DMS 273 (cell line): Measurements from ENCODE around the gene SLC22A1.
A peak's percentile ranks its signal among the peaks of the same experiment; 100 is the strongest.
"Not testable (repeated sequence)": the region's sequence is repeated elsewhere in the genome, so short reads cannot be mapped to it uniquely, and the experiment has no call there.

ENCODE experiments used
- DNase-seq: peaks from one replicate; lab custom pipeline; 2025; ENCODE audit not compliant: unreplicated experiment; lab: John Stamatoyannopoulos, UW

The SLC22A1 gene

DNA sequence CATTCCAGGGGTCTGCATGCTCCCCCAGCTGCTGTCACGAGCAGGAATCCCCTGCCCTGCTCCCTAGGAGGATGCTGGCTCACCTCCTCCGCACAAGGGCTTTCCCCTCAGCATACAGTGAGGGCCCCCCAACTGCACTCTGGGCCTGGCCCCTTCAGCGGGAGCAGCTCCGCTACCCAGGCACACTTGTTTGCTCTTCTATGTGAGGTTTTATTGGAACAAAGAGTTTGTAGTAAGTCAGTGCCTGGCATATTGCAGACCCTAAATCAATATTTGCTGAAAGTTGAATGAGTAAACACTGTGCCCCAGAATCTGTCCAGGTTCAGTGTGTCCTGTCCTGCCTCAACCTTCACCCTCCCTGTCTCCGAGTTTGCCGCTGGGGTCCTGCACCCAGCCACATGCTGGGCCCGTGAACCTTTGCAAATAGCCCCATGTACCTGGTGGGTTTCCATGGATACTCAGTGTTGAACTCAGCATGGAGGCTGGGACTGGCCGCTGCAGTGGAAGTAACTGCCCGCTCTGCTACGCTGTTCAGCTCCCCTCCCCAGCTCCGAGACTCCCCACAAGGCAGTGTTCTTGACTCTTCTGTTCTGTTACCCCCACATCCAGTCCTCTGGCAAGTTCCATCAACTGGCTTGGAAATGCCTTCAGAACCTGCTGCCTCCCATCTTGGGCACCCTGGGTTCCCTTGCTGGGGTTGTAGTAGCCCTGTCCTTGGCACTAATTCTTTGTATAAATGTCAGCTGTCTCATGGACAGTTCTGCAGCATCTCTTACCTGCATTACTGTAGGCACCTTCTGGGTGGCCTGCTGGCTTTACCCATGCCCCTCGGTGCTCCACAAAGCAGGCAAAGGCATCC lies 15.7 kb downstream of the SLC22A1 start:
- no peak for DNase-seq

DNA sequence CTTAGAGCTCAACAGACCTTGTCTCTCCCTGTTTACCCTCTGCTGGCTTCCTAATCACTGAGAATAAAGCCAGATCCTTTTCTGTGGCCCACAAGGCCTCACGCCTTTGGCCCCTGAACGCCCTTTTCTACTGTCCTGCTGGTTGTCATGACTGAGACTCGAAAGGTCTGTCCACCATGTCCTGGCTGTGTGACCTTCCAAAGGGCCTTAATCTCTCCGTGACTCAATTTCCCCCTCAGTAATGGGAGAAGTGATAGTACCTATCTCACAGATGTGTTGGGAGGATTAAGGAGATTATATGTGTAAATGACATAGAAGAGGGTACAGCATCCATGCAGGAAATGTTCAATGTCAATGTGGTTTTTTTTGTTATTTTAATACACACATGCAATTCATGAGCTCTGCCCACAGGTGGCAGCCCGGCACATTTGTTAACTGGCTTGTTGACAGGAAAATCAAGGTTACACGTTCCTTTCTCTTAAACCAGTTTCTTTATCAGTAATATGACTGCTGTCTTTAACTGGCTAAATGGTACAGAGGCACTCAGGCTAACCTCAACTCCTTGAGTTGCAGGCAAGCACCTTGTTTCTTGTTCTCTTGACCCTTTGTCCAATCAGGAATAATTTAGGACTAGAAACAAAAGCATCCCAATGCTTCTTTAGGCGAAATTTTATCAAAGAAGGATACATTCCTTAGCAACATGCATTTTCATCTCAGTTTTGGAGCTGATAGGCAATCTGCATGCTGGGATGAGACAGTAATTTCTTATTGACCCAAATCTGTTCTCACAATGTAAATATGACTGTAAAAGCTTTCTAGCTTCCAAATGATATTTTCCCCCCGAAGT lies 16.6 kb downstream of the SLC22A1 start:
- peak; percentile 75 for DNase-seq

DNA sequence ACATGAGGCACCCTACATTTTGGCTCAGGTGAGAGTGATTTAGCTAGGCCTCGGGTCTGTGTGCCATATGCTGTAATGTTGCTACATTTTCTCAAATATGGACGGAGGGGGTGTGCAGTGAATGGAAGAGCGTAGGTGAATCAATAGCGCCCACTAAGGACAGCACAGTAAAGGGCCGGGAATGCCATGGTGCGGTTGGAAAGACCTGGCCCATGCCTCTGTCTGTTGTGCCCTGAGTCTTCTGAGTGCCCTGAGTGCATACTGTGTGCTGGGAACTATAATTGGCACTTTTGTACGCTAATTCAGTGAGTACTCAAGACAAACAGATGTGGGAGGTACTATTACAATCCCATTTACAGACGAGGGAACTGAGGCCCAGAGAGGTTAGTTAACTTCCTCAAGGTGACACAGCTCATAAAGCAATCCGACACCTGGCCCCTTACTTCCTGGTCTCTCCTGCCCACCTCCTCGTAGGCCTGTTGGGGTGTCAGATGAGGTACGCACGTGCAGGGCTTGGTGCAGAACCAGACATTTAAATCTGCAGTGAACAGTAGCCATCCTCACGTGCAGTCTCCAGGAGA lies 17.3 kb downstream of the SLC22A1 start:
- no peak for DNase-seq

DNA sequence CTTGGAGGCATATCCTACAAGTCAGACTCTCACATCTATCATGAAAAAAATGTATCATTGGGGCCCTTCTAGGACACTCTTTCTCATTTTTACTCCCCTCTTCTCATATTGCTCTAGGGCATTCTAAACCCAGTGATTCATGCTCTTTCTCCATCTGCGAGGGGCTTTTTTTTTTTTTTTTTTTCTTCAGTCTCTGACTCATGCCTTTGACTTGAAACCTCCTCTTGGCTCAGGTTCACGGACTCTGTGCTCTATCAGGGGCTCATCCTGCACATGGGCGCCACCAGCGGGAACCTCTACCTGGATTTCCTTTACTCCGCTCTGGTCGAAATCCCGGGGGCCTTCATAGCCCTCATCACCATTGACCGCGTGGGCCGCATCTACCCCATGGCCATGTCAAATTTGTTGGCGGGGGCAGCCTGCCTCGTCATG lies 17.8 kb downstream of the SLC22A1 start:
- DNase-seq, result no peak

DNA sequence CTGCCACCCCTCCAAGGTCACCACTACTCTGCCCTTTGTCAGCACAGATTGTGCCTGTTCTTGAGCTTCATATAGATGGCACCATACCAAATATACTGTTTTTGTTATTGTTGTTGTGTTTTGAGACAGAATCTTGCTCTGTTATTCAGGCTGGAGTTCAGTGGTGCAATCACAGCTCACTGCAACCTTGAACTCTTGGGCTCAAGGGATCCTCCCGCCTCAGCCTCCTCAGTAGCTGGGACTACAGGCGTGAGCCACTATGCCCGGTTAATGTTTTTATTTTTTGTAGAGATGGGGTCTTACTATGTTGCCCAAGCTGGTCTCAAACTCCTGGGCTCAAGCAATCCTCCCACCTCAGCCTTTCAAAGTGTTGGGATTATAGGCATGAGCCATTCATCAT lies 18.9 kb downstream of the SLC22A1 start:
- DNase-seq, result not testable (repeated sequence)

DNA sequence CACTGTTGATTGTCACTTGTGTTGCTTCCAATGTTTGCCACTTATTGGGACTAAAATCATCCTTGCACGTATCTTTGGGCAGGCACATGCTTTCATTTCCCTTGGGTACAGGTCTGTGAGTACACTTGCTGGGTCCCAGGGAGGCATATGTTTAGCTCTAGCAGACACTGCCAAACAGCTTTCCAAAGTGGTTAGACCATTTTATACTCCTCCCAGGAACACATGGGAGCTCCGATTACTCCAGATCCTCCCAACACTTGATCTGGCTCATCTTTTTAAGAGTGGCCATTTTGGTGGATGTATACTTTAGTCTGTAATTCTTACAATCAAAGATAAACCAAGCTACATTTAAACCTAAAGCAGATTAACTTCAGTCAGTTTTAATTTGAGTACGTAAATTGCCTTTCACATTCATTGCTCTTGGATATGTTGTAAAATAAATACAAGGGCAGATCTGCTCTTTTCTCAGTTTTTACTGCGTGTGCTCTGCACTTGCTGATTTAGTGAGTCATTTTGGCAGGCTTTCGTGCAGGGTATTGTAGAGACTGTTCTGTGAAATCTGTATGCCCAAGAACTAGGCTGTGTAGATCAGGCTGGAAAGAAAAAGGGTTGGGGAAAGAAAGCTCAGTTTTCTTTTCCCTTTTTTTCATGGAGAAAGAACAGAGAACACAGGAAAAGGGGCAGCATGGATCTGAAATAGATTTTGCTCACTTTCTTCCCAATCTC lies 19.5 kb downstream of the SLC22A1 start:
- DNase-seq, result peak; percentile 17

DNA sequence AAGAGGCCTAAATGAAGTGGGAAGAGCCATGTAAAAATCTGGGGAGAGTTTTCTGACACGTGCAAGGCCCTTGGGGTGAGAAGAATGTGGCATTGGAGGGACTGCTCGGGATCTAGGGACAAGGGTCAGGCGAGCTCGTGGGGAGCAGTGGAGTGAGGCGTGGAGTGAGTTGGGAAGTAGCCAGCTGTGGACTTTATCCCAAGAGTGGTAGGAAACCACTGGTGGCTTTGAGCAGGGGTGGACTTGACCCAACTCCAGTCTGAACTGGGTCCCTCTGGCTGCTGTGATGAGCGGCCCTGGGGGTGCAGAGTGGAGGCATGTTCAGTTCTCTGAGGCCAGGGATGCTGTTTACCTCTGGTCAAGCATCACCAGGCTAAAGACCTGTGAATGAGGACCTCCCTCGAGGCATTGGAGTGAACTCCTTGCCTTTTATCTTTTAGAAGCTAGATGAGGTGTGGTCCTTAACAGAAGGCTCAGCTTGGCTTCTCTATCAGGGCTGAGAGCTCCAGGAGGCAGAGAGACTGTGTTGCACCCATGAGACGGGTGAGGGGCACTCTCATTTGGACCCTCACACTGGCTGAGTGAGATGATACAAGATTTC lies 20.6 kb downstream of the SLC22A1 start:
- no peak for DNase-seq

DNA sequence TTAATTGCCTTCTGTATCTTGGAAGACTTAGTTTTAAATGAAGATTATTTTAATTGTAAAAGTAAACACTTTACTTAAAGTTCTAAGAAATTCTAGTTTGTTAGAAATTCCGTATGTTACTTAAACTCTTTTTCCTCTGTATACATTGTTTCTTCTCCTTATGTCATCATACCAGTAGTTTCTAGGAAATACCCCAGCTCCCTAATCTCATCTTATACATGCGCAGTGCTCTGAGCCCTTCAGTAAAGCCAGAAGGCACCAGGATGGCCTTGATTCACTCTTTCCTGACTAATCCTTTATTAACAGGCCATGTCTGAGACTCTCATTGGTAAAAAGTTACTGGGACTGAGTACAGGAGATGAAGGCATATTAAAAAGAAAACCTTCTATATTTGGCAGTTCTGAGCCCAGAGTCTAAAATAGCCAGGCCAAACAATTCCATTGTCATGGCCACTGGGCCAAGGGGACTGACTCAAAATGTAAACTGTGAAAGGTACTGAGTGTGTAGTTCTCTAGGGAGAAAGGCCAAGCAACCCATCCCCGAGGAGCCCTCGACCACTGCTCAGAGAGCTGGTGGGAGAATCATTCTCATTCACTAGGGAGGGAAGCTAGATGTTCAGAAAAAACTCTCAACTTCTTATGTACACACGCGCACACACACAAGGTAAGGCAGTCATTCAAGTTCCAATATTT lies 25.0 kb downstream of the SLC22A1 start:
- no peak for DNase-seq

DNA sequence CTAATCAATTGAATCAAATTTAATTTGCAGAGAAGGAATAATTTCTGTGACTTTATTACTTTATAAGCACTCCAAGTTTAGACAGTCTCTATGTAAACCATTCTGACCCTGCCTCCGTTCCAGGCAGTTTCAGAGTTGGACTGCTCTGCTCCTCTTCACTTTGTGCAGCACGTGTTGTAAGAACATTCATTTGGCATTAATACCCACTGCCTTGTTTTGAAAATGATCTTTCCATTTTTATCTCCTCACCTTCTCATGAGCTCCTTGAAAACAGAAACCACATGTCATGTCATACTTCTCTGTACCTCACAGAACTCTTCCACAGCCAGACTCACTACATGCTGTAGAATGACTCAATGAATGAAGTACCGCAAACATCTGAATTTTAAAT lies 25.5 kb downstream of the SLC22A1 start:
- no peak for DNase-seq

DNA sequence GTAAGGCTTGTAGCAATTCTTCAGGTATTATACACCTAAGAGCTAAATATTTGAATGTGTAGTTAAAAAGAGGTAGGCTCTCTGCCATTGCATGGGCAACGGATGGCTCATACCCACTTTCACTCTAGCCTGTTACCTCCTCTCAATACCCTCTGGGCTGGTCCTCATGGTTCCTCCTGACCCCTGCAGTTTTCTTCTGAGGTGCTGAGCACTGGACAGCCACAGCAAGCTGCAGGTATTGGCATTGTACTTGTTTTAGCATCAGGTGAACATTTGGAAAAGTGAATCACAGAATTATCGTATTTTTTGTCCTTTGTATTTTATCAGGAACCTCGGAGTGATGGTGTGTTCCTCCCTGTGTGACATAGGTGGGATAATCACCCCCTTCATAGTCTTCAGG lies 32.9 kb downstream of the SLC22A1 start:
- no peak for DNase-seq

DNA sequence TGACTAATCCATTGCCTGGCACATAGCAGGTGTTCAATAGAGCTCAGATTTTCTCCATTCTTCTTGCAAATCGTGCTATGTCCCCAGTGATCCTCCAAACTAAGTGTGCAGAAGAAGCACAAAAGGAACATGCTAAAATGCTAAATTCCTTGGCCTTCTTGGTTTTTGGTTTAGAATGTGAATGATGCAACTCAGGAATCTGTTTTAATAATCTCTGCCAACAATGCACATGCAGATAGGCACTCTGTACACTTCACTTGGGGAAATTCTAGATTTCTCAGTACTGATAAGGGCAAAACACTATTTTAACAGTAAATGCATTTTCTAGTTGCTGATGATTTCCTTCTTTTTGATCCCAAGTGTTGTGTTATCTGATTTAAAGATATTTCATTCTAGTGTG lies 35.2 kb downstream of the SLC22A1 start:
- DNase-seq, result no peak

DNA sequence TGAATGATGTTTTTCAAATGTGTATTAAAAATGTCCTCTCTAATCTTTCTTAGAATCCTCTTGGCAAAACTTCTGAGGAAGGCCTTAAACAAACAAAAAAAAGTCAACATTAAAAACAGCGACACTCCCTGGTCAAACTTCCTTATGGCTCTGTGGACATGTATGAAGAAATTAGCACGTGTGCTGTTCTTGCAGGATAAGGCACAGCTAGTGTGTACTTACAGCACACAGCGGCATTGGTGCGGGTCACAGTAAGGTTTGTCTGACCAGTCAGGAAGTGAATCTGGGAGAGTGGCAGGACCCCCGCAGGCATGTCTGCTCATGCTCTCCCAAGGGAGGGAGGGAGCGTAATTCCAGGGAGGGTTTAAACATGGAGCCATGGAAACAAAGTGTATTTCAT lies 38.8 kb downstream of the SLC22A1 start:
- peak; percentile 38 for DNase-seq

DNA sequence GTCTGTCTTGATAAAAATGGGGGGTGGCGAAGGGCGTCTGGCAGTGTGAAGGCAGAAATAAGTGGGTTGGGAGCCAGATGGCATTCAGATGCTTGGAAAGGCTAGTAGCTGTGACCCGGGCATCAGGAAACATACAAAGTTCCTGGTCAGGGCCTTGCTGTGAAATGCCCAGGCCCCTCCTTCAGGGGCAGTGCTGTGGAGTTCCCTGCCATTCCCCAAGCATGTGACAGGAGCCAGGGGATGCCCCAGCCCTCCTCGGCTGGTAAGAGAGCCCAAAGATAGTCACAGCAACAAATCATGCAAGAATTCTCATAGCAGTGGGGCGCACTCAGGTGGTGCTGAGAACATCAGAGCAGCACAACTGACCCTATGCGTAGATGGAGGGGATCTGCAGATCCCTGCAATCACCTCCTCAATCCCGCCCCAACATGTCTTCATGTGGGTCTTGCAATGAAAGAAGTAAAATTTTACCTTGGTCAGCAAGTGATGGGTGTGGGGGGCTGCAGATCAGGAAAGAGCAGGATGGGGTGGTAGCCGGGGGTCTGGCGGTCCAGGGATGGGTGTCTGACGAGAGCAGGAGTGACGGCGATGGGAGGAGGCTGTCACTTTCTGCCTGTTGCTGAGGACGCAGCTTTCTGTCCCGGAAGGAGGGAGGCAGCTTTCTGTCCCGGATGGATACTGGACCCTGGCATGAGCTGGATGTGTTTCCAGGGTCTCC lies 39.5 kb downstream of the SLC22A1 start:
- no peak for DNase-seq

DNA sequence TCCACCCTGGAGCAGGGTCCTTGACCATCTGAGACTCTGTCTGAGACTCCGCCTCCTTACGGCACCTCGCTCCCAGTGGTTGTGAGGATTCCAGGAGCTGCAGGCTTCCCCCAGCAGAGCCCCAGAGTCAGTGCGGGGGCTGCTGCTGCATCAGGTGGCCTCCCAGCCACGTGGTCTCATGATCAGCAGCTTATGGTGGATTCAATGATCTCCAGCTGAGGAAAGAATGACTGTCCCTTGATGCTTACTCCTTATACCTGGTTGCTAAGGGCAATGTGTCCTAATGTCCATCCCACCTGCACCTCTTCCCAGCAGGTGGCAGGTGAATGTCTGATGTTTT lies 40.0 kb downstream of the SLC22A1 start:
- DNase-seq, result no peak

DNA sequence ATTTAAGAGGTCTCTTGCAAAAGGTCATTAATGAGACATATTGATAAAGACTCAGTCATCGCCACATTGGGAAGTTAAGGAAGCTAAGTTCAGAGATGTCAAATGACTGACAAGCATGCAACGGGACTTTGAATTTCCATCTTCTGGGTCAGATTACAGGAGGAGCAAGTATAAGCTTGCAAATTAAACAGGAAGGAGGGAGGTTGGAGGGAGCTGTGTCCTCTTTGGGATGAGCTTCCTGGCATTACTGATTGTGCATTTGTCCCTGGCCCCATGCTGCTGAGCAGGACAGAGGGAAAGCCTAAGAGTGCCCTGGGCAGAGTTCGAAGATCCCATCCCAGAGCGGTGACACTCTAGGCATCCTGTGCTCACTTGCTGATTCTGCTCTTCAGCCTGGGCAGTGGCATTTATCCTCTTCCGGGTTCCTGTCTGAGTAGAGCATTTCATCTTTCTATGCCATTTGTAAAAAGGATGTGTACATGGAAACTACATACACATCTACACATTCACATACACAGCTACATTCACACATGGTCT lies 40.5 kb downstream of the SLC22A1 start:
- no peak for DNase-seq

DNA sequence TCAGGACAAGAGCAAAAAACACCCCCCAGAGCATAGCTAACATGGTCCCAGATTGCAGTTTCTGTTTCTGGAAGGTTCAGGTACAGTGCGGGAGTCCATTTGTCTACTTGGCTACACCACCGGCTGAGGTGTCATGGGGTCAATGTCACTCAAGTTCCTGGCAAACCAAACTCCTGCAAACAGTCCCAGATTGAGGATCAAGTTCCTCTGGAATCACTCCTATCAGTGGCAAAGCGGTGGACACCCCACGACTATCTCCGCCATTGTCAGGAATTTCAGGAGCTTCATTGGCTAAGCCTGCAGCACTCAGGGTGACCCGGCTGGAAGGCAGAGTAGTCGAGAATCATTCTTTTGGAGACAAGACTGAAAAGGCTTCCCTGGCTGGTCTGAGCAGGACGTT lies 41.8 kb downstream of the SLC22A1 start:
- DNase-seq, result no peak

DNA sequence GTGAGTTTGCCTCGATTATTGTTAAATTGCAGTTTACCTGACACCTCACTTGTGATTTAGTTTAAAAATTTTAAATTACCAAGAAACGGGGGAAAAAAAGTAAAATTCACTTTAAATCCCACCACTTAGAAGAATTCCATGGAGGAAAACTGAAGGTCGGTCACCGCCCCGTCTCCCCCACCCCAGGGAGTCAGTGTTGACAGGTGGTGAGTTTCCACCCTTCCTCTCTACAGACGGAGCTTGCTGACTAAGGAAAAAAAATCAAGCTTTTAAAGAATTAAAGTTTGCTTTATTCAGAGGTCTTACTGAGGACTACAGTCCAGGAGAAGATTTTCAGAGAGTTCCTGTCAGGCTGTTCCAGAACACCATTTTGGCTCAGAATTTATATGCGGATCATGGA lies 42.3 kb downstream of the SLC22A1 start:
- DNase-seq, result no peak

DNA sequence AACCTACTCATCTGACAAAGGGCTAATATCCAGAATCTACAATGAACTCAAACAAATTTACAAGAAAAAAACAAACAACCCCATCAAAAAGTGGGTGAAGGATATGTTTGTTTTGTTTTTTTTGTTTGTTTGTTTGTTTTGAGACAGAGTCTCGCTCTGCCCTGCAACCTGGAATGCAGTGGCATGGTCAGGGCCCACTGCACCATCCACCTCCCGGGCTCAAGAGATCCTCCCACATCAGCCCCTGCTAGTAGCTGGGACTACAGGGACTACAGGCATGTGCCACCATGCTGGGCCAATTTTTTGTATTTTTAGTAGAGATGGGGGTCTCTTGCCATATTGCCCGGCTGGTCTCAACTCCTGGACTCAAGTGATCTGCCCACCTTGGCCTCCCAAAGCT lies 44.3 kb downstream of the SLC22A1 start:
- DNase-seq, result not testable (repeated sequence)
